Esophagus muscularis mucosa (tissue), 3 donors: Measurements from ENCODE around the gene CSPG4.

Experiments used
- CTCF ChIP-seq, 3 experiments: fragments of 200-600 bp in 2 of 3; fragments of 450-650 bp in 1 of 3; sonication (generic) in 2 of 3; IDR thresholded peaks; one replicate each; pipeline ENCODE4 v1.5.1; 2017 to 2019; ENCODE audit warnings: antibody characterized with exemption in 3 of 3, mild to moderate bottlenecking in 2 of 3, moderate library complexity in 1 of 3
- POLR2AphosphoS5 ChIP-seq, 2 donors: sonication (generic); formaldehyde crosslinking; IDR thresholded peaks; one replicate each; pipeline ENCODE4 v1.6.1; 2017; ENCODE audit warnings: antibody characterized with exemption in 2 of 2

DNA sequence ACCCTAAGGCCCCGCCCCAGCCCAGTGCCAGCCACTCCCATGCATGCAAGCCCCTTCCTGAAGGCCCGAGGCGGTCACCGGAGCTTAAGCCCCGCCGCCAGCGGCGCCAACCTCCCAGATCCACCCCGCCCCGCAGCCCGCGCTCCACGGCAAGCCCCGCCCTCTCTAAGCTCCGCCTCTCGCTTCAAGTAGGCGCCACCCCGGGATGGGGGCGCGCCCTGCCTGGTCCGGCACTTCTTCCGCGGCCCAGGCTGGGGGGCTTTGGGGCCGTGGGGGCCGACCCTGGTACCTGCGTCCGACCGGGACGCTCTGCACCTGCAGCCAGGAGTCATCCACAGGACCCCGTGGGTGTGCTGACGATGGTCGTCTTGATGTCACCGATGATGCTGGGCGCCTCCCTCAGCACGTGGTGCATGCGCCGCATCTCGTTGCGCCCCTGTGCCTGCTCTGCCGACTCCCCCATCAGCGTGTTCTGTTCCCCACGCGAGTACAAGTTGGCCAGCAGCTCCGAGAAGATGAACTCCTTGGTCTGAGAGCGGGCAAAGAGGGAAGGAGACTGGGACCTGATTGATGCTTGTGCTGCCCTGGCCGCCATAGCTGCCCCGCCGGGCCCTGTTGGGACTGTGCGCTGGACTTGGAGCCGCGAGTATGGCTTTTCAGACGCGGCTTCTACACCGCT, 26.1 kb upstream of the CSPG4 start:
- TF ChIP-seq CTCF (IDR thresholded peaks at IDR 0.05) (no peak), POLR2AphosphoS5 (IDR thresholded peaks at IDR 0.05) (peak; percentile 47 to 58)
